VCaP (cell line): Measurements from ENCODE around the gene ENO3.

Source experiments
- H3K27ac ChIP-seq: fragments of 450-650 bp; 2 replicates; pipeline ENCODE4 v1.5.1; 2017
- TF ChIP-seq, protein P1 (sequence below): fragments of 450-650 bp; conservative IDR thresholded peaks from 2 replicates; pipeline ENCODE4 v1.5.1; 2017; ENCODE audit warnings: mild to moderate bottlenecking, moderate library complexity

Gene ENO3

DNA sequence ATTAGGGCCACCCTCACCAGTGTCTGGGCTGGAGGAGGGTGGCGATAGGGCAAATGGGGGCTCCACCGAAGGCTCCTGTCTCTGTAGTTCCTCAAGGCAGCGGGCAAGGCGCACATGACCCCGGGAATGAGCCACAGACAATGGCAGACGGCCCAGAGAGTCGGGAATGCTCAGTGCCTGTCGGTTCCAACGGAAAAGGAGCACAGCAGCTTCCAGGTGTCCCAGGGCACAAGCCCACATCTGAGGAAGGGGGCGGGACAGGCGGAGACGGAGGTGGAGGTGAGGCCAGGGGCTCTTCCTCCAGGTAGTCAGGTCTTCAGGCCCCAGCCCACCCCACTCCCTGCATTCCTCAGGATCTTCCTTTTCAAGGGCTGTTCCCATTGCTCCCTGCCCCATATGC, 21.8 kb downstream of the ENO3 start:
- TF ChIP-seq, protein P1, sequence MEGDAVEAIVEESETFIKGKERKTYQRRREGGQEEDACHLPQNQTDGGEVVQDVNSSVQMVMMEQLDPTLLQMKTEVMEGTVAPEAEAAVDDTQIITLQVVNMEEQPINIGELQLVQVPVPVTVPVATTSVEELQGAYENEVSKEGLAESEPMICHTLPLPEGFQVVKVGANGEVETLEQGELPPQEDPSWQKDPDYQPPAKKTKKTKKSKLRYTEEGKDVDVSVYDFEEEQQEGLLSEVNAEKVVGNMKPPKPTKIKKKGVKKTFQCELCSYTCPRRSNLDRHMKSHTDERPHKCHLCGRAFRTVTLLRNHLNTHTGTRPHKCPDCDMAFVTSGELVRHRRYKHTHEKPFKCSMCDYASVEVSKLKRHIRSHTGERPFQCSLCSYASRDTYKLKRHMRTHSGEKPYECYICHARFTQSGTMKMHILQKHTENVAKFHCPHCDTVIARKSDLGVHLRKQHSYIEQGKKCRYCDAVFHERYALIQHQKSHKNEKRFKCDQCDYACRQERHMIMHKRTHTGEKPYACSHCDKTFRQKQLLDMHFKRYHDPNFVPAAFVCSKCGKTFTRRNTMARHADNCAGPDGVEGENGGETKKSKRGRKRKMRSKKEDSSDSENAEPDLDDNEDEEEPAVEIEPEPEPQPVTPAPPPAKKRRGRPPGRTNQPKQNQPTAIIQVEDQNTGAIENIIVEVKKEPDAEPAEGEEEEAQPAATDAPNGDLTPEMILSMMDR = no peak

DNA sequence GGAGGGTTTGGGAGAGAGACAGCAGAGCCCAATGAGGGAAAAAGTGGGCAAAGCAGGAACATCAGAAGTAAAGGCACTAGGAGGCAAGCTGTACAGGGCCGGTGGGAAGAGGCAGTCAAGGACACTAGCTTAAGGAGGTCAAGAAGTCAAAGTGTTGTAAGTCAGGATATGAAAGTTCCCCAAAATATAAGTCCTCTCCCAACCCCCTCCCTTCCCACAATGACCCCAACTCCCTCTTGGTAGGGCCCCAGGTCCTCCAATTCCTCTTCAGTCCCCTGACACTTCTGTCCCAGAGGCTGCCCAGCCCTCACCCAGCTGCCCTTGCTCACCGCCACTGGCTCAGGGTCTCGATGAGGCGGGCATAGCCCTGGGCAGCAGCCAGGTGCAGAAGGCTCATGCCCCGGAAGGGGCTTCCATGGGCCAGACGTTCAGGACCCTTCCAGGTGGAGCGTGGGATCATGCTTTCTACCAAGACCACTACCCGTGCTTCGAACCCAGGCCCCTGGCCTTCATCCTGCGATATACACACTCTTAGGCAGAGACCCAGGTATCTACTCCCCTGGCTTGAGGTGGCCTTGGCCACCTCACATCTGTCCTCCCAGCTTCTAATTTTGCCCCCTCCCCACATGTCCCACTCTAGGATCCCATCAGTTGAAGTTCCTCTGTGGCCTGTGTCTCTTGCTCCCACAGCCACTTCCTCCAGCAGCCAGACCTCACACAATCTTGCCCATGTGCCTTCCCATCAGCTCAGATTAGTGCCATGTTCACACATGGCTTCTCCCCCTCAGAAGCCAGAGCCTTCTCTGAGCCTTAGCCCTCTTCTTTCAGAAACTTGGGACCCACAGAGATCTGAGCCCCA, 22.6 kb downstream of the ENO3 start:
- TF ChIP-seq, protein P1 = no peak

More for the DNA sequence above, 21.8 kb downstream of the ENO3 start:
- no peak overlapping the region for H3K27ac ChIP-seq

DNA sequence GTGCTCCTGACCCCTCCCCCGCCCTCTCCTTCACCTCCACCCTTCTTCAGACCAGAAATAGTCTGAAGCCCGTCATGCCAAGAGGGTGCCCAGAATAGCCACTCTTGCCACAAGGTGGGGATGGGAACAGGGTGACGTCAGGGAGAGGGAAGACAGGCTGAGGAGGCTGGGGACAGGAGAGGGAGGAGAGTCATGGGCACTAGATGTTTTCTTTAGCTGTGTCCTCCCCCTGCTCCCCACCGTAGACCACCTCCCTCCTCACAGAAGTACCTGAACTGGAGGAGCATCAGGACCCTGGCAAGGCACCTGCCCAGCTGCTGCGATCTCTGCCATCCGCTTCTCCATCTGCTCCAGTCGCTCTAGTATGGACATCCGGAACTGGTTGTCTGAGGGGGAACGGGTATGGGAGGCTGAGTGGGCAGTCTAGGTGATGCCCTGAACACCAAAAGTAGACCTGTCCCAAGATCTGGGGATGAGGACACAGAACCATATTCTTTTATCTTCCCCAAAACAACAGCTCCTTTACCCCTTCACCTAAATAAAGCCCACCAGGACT, 23.3 kb downstream of the ENO3 start:
- TF ChIP-seq, protein P1 = no peak
- H3K27ac ChIP-seq = no peak overlapping the region

More for the DNA sequence above, 22.6 kb downstream of the ENO3 start:
- no peak overlapping the region for H3K27ac ChIP-seq

DNA sequence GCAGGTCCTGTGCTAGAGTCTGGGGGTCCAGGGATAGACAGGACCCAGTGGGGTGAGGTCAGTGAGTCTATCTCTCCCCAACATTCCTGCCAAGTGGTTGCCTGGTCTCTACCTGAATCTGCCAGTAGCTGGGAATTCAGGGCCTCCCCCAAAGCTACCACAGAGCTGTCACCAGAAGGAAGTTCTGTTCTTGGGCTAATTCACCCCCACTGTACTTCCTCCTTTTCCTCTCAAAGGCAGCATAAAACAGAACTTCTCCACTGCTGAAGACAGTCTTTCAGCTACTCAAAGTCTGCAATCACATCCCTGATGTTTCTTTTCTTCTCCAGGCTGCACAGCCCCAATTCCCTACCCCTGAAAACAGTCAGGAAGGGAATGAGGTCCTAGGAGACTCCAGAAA, 27.8 kb downstream of the ENO3 start:
- TF ChIP-seq, protein P1 = no peak
- H3K27ac ChIP-seq = no peak overlapping the region

DNA sequence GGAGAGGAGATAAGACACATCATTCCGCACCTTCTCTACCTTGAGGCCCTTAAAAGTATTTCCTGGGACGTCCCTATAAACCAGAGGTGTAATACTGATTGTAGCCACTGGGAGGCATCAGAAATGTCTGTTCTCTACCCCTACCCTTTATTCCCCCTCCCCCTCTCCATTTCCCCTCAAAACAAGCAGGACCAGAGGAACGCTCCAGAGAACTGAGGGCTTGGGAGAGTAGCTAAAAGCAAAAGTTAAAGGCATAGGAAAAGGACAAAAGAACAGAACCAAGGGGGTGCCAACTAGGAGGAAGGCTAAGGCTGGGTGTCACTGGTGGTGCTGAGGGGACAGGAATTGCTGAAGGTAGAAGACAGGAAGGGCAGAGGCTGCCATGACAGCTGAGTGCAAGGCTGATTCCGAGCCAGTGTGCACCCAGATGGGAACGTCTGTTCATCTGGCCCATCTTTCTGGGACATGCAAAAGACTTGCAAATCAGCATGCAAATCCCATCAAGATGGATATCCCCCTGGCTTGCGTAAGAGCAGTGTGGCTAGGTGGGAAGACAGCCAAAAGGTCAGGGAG, 29.8 kb downstream of the ENO3 start:
- TF ChIP-seq, protein P1 = peak; percentile 69
- no peak overlapping the region for H3K27ac ChIP-seq

DNA sequence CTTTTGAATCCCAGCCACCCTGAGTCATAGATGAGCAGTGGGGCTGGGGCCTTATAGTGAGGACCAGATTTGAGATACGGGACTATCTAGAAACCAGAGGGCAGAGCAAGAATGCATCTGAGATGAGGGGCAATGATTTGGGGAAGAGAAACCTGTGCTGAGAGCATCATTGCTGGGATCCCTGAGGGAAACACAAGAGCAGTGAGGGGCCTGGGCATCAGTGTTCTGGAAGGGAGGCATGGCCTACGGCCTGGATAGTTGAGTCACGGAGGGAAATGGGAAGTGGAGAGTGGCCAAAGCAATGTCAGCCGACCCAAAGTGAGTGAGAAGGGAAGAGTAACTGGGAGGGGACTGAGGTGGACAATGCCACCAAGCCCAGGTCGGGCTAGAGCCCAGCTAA, 31.4 kb downstream of the ENO3 start:
- H3K27ac ChIP-seq = no peak overlapping the region
- TF ChIP-seq, protein P1 = no peak

DNA sequence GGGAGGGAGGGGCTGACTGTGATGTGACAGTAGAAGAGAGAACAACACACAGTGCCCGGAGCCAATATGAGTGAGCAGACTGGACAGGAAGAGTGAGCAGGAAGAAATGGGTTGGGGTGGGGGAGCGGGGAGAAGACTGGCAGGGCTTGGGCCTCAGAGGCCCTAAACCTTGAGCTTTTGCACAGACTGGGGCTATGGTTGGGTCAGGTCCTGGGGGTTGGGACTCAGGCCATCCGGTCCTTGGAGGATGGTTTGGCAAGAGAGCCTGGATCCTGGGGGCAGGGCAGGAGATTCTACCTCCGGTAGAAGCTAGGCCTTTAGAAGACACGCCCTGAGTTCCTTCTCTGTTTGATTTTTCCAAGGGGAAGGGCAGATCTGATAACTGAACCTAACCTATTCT, 35.5 kb downstream of the ENO3 start:
- TF ChIP-seq, protein P1 = no peak
- H3K27ac ChIP-seq = peak overlapping the region; percentile 91
